Smooth muscle cell (in vitro differentiated cells): Measurements from ENCODE around the gene CTBP1. TPM values are rescaled to one million over a fixed set of nuclear protein-coding genes. Genes with fewer than 3 reads are reported as not detected.

Experiments used
- DNase-seq: peaks from one replicate; lab custom pipeline; 2025; ENCODE audit not compliant: unreplicated experiment; lab: John Stamatoyannopoulos, UW
- H2AFZ ChIP-seq: fragments of 200-600 bp; sonication (generic); 2 replicates; pipeline ENCODE4 v1.6.0; 2016; ENCODE audit warnings: antibody characterized with exemption, low read depth, mild to moderate bottlenecking
- H3F3A ChIP-seq: fragments of 200-600 bp; sonication (generic); 2 replicates; pipeline ENCODE4 v1.6.0; 2017; ENCODE audit warnings: antibody characterized with exemption, low read depth
- H3K27ac ChIP-seq: fragments of 200-600 bp; sonication (generic); 2 replicates; pipeline ENCODE4 v1.5.1; 2016; ENCODE audit warnings: low read depth, mild to moderate bottlenecking
- H3K27me3 ChIP-seq: fragments of 200-600 bp; sonication (generic); 2 replicates; pipeline ENCODE4 v1.6.1; 2016; ENCODE audit warnings: low read depth, mild to moderate bottlenecking
- H3K36me3 ChIP-seq: fragments of 200-600 bp; sonication (generic); 2 replicates; pipeline ENCODE4 v1.5.1; 2016; ENCODE audit warnings: low read depth
- H3K4me1 ChIP-seq: fragments of 200-600 bp; sonication (generic); 2 replicates; pipeline ENCODE4 v1.5.1; 2016; ENCODE audit warnings: low read depth
- H3K4me2 ChIP-seq: fragments of 200-600 bp; sonication (generic); 2 replicates; pipeline ENCODE4 v1.6.0; 2016; ENCODE audit warnings: mild to moderate bottlenecking
- H3K4me3 ChIP-seq: fragments of 200-600 bp; sonication (generic); 2 replicates; pipeline ENCODE4 v1.5.1; 2016; ENCODE audit warnings: mild to moderate bottlenecking
- H3K79me2 ChIP-seq: fragments of 200-600 bp; sonication (generic); 2 replicates; pipeline ENCODE4 v1.6.0; 2016; ENCODE audit warnings: low read depth, mild to moderate bottlenecking
- H3K9ac ChIP-seq: fragments of 200-600 bp; sonication (generic); 2 replicates; pipeline ENCODE4 v1.6.0; 2016; ENCODE audit warnings: low read depth
- H3K9me3 ChIP-seq: fragments of 200-600 bp; sonication (generic); replicated peaks from 2 replicates; pipeline ENCODE4 v1.5.1; 2016; ENCODE audit warnings: low read depth
- H4K20me1 ChIP-seq: fragments of 200-600 bp; sonication (generic); 2 replicates; pipeline ENCODE4 v1.6.0; 2016; ENCODE audit warnings: low read depth
- WGBS: methylation state at CpG from one replicate; pipeline ENCODE4 v1.1.7; 2016; ENCODE audit warnings: low lambda C conversion rate; 5-methylcytosine and 5-hydroxymethylcytosine counted together
- polyA plus RNA-seq: library from polyadenylated mRNA; unstranded; fragments of >200 nt; fragmentation: Nextera tagmentation; extraction: Ambion mirVana; gene quantifications from 2 replicates; pipeline ENCODE4 v1.2.1, GENCODE V29; 2016
- total RNA-seq: library from RNA; depleted of rRNA; stranded (reverse); fragments of >200 nt; gene quantifications from 2 replicates; pipeline ENCODE4 v1.2.3, GENCODE V29; 2014
- TF ChIP-seq, protein P1 (sequence below): fragments of 200-600 bp; sonication (generic); IDR thresholded peaks from 2 replicates; pipeline ENCODE4 v1.5.1; 2017; ENCODE audit warnings: borderline replicate concordance, mild to moderate bottlenecking, antibody characterized with exemption; ENCODE audit not compliant: insufficient read depth, poor library complexity, severe bottlenecking

CTBP1 gene
- total and polyA plus RNA-seq, 2 experiments from 2014 or later: 76.9 to 132 TPM

DNA sequence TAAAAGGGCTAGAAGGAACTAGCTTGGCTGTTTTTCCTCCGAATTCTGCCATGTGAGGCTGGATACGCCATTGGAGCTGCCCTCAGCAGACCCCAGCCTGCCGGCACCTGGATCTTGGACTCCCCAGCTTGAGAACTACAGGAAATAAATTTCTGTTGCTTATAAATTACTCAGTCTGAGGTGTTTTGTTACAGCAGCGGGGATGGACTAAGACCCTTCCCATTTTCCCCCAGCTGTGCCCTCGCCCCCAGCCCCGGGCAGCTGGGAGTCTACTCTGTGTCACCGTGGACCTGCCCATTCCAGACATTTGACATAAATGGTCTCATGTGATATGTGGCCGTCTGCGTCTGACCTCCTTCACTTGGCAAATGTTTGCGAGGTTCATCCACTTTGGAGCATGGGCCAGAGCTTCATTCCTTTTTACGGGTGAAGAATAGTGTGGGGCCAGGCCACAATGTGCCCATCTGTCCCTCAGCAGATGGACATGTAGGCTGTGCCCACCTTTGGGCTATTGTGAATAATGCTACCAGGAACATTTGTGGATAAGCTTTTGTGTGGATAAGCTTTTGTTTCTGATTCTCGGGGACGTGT lies 45.8 kb downstream of the CTBP1 start:
- no peaks in the 10 kb centered on the region for H3F3A ChIP-seq
- 89% methylated on average over 13 of the region's 13 CpGs for WGBS
- H3K79me2 ChIP-seq: no peaks in the 10 kb centered on the region
- H3K4me1 ChIP-seq: no peaks in the 10 kb centered on the region
- H3K36me3 ChIP-seq: no peaks in the 10 kb centered on the region
- H4K20me1 ChIP-seq: no peaks in the 10 kb centered on the region
- H2AFZ ChIP-seq: no peak overlapping the region
- no peak for DNase-seq
- TF ChIP-seq, protein P1, sequence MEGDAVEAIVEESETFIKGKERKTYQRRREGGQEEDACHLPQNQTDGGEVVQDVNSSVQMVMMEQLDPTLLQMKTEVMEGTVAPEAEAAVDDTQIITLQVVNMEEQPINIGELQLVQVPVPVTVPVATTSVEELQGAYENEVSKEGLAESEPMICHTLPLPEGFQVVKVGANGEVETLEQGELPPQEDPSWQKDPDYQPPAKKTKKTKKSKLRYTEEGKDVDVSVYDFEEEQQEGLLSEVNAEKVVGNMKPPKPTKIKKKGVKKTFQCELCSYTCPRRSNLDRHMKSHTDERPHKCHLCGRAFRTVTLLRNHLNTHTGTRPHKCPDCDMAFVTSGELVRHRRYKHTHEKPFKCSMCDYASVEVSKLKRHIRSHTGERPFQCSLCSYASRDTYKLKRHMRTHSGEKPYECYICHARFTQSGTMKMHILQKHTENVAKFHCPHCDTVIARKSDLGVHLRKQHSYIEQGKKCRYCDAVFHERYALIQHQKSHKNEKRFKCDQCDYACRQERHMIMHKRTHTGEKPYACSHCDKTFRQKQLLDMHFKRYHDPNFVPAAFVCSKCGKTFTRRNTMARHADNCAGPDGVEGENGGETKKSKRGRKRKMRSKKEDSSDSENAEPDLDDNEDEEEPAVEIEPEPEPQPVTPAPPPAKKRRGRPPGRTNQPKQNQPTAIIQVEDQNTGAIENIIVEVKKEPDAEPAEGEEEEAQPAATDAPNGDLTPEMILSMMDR: no peak
- no peak overlapping the region for H3K4me3 ChIP-seq
- H3K27me3 ChIP-seq: no peaks in the 10 kb centered on the region
- peak overlapping the region; percentile 53 for H3K4me2 ChIP-seq
- peak overlapping the region; percentile 23 for H3K9ac ChIP-seq
- H3K27ac ChIP-seq: peak overlapping the region; percentile 85
- H3K9me3 ChIP-seq: no peaks in the 10 kb centered on the region

DNA sequence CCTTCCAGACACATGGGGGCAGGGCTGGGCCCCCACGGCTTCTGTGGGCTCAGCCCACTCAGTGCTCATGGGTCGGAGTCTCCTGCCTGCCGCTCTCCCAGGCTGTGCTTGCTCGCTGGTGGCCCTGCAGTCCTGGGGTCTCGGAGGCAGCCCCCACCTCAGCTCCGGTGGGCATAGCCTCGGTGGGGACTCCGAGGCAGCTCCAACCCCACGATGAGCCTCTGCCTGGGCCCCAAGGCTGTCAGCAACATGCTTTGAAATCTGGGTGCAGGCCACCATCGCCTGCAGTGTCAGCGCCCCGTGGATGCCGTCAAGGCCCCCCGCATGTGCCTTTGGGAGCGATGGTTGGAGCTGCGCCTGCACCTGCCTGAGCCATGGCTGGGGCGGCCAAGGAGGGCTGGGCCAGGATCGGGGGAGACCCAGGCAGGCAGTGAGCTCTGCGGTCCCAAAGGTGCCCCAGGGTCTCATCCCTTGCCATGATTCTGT lies 46.4 kb downstream of the CTBP1 start:
- H3K79me2 ChIP-seq: no peaks in the 10 kb centered on the region
- H2AFZ ChIP-seq: no peak overlapping the region
- H3K9ac ChIP-seq: peak overlapping the region; percentile 23
- no peaks in the 10 kb centered on the region for H3K9me3 ChIP-seq
- no peaks in the 10 kb centered on the region for H4K20me1 ChIP-seq
- 82% methylated on average over 19 of the region's 19 CpGs for WGBS
- H3F3A ChIP-seq: no peaks in the 10 kb centered on the region
- H3K4me2 ChIP-seq: peak overlapping the region; percentile 53
- peak overlapping the region; percentile 85 for H3K27ac ChIP-seq
- H3K36me3 ChIP-seq: no peaks in the 10 kb centered on the region
- TF ChIP-seq, protein P1: no peak
- DNase-seq: no peak
- H3K4me1 ChIP-seq: no peaks in the 10 kb centered on the region
- H3K4me3 ChIP-seq: no peak overlapping the region
- H3K27me3 ChIP-seq: no peaks in the 10 kb centered on the region

- 36% methylated on average over 26 of the region's 26 CpGs for WGBS
- Histone ChIP-seq H3K4me1 (no peaks in the 10 kb centered on the region), H3K79me2 (no peaks in the 10 kb centered on the region), H3K9ac (peak overlapping the region; percentile 49), H3K36me3 (no peaks in the 10 kb centered on the region), H3K9me3 (no peaks in the 10 kb centered on the region), H3K4me2 (peak overlapping the region; percentile 53), H2AFZ (no peak overlapping the region), H3K4me3 (no peak overlapping the region), H3F3A (no peaks in the 10 kb centered on the region), H3K27me3 (no peaks in the 10 kb centered on the region), H3K27ac (peak overlapping the region; percentile 85), H4K20me1 (no peaks in the 10 kb centered on the region)
- TF ChIP-seq, protein P1: no peak
- DNase-seq: no peak
These were observed 46.9 kb downstream of the CTBP1 start for GRCh38 chr4:1201851-1202525.
